Prostate gland (tissue), 2 donors: ENCODE measurements around the gene RPN1. TPM values are rescaled to one million over a fixed set of nuclear protein-coding genes. Genes with fewer than 3 reads are reported as not detected.
A peak's percentile ranks its signal among the peaks of the same experiment; 100 is the strongest.
"Not testable (repeated sequence)": the region's sequence is repeated elsewhere in the genome, so short reads cannot be mapped to it uniquely, and the experiment has no call there.

Experiments used
- DNase-seq: peaks from one replicate; pipeline ENCODE4 v3.0.0-alpha.2; 2019; ENCODE audit warnings: low spot score
- H3K27ac ChIP-seq, 2 donors: fragments of 200-600 bp; sonication (generic); 2 replicates each; pipeline ENCODE4 v1.5.1; 2017 to 2019
- H3K27me3 ChIP-seq: fragments of 200-600 bp; sonication (generic); replicated peaks from 2 replicates; pipeline ENCODE4 v1.5.1; 2019; ENCODE audit not compliant: insufficient read depth
- H3K36me3 ChIP-seq, 2 donors: fragments of 200-600 bp; sonication (generic); 1 replicate in 1 of 2; 2 replicates in 1 of 2; pipeline versions ENCODE4 v1.5.1 to v1.8.1; 2017 to 2019
- H3K4me1 ChIP-seq: fragments of 200-600 bp; sonication (generic); replicated peaks from 2 replicates; pipeline ENCODE4 v1.5.1; 2019
- H3K4me3 ChIP-seq, 2 donors: fragments of 200-600 bp; sonication (generic); 2 replicates each; pipeline ENCODE4 v1.5.1; 2017 to 2019
- H3K9me3 ChIP-seq: fragments of 200-600 bp; sonication (generic); 2 replicates; pipeline ENCODE4 v1.5.1; 2017
- POLR2A ChIP-seq: fragments of 450-650 bp; IDR thresholded peaks from one replicate; pipeline ENCODE4 v1.6.1; 2016; ENCODE audit warnings: antibody characterized with exemption, mild to moderate bottlenecking
- POLR2AphosphoS5 ChIP-seq: sonication (generic); formaldehyde crosslinking; IDR thresholded peaks from one replicate; pipeline ENCODE4 v1.6.1; 2017; ENCODE audit warnings: antibody characterized with exemption
- WGBS: methylation state at CpG from one replicate; pipeline ENCODE4 v1.1.5; 2018; 5-methylcytosine and 5-hydroxymethylcytosine counted together
- intact Hi-C: fragments of 100-400 bp; cut with DNase I; formaldehyde crosslinking; loops from one replicate; pipeline ENCODE4 v1.14.2; 2022
- total RNA-seq, 2 donors: library from RNA; depleted of rRNA; stranded (reverse); fragments of >200 nt; gene quantifications; one replicate each; pipeline ENCODE4 v1.1.0, GENCODE V29; 2016
- TF ChIP-seq, protein P1 (sequence below), 4 experiments: fragments of 200-600 bp in 2 of 4; fragments of 450-650 bp in 2 of 4; sonication (generic) in 2 of 4; IDR thresholded peaks; 1 replicate in 3 of 4; 2 replicates in 1 of 4; pipeline ENCODE4 v1.5.1; 2016 to 2019; ENCODE audit warnings: antibody characterized with exemption in 4 of 4, mild to moderate bottlenecking in 2 of 4, moderate library complexity in 2 of 4

Gene RPN1
- total RNA-seq, 2 donors from 2014 or later, result 291 to 359 TPM

DNA sequence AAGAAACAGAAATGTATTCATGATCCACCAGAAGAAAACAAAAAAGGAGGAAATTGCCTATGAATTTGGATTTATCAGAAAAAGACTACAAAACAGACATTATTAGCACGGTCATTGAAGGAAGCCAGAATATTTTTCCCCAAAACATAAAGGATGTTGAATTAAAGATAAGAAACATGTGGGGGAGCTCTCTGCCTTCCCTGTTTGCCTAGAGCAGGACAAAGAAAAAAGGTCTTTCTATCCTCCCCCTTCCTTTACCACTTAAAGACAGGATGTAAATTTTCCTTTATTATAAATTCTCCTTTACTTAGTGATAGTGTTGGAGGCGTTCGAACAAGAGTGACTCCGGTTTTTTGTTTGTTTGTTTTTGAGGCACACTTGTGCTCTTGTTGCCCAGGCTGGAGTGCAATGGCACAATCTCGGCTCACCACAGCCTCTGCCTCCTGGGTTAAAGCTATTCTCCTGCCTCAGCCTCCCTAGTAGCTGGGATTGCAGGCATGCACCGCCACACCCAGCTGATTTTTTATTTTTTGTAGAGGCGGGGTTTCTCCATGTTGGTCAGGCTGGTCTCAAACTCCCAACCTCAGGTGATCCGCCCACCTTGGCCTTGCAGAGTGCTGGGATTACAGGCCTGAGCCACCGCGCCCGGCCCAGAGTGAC, 14.9 kb upstream of the RPN1 start:
- no peak for DNase-seq
- Histone ChIP-seq H3K4me3 (no peak overlapping the region), H3K27ac (no peak overlapping the region), H3K27me3 (no peaks in the 10 kb centered on the region), H3K36me3 (no peaks in the 10 kb centered on the region), H3K9me3 (no peaks in the 10 kb centered on the region), H3K4me1 (no peaks in the 10 kb centered on the region)
- TF ChIP-seq POLR2AphosphoS5 (no peak), POLR2A (no peak)
- TF ChIP-seq, protein P1, sequence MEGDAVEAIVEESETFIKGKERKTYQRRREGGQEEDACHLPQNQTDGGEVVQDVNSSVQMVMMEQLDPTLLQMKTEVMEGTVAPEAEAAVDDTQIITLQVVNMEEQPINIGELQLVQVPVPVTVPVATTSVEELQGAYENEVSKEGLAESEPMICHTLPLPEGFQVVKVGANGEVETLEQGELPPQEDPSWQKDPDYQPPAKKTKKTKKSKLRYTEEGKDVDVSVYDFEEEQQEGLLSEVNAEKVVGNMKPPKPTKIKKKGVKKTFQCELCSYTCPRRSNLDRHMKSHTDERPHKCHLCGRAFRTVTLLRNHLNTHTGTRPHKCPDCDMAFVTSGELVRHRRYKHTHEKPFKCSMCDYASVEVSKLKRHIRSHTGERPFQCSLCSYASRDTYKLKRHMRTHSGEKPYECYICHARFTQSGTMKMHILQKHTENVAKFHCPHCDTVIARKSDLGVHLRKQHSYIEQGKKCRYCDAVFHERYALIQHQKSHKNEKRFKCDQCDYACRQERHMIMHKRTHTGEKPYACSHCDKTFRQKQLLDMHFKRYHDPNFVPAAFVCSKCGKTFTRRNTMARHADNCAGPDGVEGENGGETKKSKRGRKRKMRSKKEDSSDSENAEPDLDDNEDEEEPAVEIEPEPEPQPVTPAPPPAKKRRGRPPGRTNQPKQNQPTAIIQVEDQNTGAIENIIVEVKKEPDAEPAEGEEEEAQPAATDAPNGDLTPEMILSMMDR (IDR thresholded peaks at IDR 0.05), result no peak
- intact Hi-C loops, result no loop called here
- 67% methylated on average over 11 of the region's 11 CpGs for WGBS

- H3K9me3 ChIP-seq, result no peaks in the 10 kb centered on the region
- H3K4me3 ChIP-seq, result no peak overlapping the region
- H3K4me1 ChIP-seq, result no peaks in the 10 kb centered on the region
- no peak for TF ChIP-seq POLR2A
- TF ChIP-seq, protein P1 (IDR thresholded peaks at IDR 0.05), result no peak
- TF ChIP-seq POLR2AphosphoS5, result no peak
- H3K27ac ChIP-seq, result no peak overlapping the region
- no peaks in the 10 kb centered on the region for H3K27me3 ChIP-seq
- intact Hi-C loops, result no loop called here
- DNase-seq, result no peak
- 58% methylated on average over 4 of the region's 4 CpGs for WGBS
- H3K36me3 ChIP-seq, result no peaks in the 10 kb centered on the region
Observed at GRCh38 chr3:128663151-128663550, 12.5 kb upstream of the RPN1 start.

- Histone ChIP-seq H3K36me3 (no peaks in the 10 kb centered on the region), H3K9me3 (no peaks in the 10 kb centered on the region), H3K4me1 (no peaks in the 10 kb centered on the region), H3K27ac (no peak overlapping the region), H3K4me3 (no peak overlapping the region), H3K27me3 (no peaks in the 10 kb centered on the region)
- intact Hi-C loops, result no loop called here
- TF ChIP-seq, protein P1 (IDR thresholded peaks at IDR 0.05), result no peak
- TF ChIP-seq POLR2AphosphoS5, result no peak
- TF ChIP-seq POLR2A, result no peak
- 86% methylated on average over 3 of the region's 3 CpGs for WGBS
- DNase-seq, result no peak
Observed at GRCh38 chr3:128655531-128655930, 4.9 kb upstream of the RPN1 start.

GRCh38 chr3:128653993-128654805, 3.6 kb upstream of the RPN1 start:
- not testable (repeated sequence) for H3K9me3 ChIP-seq, DNase-seq, H3K36me3 ChIP-seq, H3K4me1 ChIP-seq, H3K4me3 ChIP-seq, H3K27ac ChIP-seq, H3K27me3 ChIP-seq
- WGBS, result 67% methylated on average over 24 of the region's 24 CpGs
- intact Hi-C loops, result loop anchor here (5.0 kb wide), 1 partner anchor 37 kb away; no protein-coding TSS in a partner anchor

- 43% methylated on average over 39 of the region's 43 CpGs for WGBS
- not testable (repeated sequence) for DNase-seq, H3K27ac ChIP-seq, H3K4me1 ChIP-seq, H3K9me3 ChIP-seq, H3K36me3 ChIP-seq, H3K27me3 ChIP-seq
- TF ChIP-seq, protein P1 (IDR thresholded peaks at IDR 0.05), result peak in 1 of 4 experiments; percentile 28
- H3K4me3 ChIP-seq, result peak overlapping the region in 1 of 2 donors; percentile 12
- intact Hi-C loops, result loop anchor here (5.0 kb wide), 1 partner anchor 36 kb away; no protein-coding TSS in a partner anchor
Observed at GRCh38 chr3:128653383-128653992, 2.9 kb upstream of the RPN1 start.
